NCI-H187 treated with DMSO at 0.1 percent for 48 hours (cell line): ENCODE data around the gene ATP5IF1.
A peak's percentile ranks its signal among the peaks of the same experiment; 100 is the strongest.

ENCODE experiments used
- DNase-seq: peaks from one replicate; lab custom pipeline; 2025; lab: John Stamatoyannopoulos, UW

ATP5IF1 gene

DNA sequence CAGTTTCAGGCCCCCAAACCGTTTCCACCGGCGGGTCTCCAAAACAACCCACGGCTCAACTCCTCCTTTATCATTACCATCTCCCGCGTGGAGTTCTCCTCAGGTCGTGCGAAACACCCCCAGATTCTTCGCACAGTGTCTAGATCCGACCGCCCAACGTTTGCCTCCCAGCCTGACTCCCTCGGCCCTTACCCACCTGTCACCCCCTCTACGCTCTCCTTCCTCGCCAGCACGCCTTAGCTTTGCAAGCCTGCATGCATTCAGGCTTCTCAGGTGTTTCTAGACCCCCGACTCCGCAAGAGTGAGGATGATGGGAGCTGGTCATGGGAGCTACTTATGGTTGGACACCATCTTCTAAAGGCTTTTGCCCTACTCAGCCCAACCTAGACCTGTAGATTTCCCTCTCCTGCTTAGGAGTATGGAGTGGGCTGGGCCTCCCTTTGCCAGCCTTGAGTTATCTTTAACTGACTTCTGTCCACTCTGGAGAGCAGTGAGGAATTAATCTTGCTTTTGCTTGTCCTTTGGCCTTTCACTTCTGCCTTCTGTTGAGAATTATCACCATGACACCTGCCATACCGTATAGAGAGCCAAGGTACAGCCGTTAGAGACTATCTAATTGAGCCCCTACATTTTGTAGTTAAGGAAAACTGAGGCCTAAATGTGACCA is 865 bp downstream of the ATP5IF1 start:
- no peak for DNase-seq

GRCh38 chr1:28239004-28239403 is 3.1 kb downstream of the ATP5IF1 start:
- no peak for DNase-seq

DNA sequence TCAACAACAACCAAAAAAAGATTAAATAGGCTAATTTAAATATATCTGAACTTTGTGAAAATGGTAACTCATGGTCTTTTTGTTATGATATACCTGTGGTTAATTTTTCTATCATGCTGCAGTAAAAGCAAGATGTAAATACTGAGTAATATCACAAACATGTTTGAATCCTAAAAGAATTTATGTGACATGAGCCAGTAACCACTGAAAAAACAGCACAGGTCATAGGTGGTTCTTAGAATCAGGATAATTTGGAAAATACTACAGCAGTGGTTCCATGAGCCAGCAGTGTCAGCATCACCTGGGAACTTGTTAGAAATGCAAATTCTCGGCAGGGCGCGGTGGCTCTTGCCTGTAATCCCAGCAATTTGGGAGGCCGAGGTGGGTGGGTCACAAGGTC is 4.1 kb downstream of the ATP5IF1 start:
- DNase-seq: no peak

DNA sequence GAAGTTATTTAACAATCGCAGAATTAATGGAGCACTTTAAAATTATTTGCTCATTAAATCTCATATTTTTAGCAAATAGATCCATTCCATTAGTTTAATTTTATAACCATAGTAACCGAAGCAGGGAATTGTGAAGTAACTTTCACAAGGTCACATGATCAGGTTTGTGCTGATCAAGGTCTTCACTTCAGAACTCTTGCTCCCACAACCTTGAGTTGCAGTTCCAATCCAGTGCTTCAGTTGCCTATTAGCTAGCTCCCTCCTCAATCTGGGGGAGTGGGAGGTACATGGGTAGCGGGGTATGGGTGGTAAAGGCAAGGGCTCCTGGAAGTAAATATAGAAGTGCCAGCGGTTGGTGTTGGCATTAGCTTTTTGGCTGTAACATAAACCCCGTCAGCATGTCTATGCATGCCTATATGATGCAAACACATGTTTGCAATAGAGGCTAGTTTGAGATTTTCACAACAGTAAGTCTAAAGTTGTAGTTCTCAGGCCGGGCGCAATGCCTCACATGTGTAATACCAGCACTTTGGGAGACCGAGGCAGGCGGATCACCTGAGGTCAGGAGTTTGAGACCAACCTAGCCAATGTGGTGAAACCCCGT is 5.8 kb downstream of the ATP5IF1 start:
- DNase-seq: no peak

- no peak for DNase-seq
Measured at GRCh38 chr1:28243685-28244311, 7.9 kb downstream of the ATP5IF1 start.

GRCh38 chr1:28244549-28245251 is 8.8 kb downstream of the ATP5IF1 start:
- no peak for DNase-seq

DNA sequence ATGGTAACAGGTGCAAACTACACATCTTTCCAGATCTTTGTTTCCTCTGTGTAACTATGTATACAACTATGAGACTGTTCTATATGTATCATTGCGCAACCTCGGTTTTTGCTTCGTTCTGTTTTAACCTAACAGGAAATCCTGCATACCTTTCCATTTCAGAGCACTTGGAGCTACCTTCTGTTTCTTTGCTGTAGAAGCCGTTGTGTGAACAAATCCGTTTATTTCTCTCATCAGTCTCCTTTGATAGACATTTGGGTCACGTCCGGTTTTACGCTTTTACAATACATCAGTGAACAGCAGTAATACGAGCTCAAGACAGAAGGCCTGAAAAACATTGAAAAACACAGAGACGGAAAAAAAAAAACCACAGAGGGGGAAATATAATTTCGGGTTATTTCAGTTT is 10.5 kb downstream of the ATP5IF1 start:
- no peak for DNase-seq

DNA sequence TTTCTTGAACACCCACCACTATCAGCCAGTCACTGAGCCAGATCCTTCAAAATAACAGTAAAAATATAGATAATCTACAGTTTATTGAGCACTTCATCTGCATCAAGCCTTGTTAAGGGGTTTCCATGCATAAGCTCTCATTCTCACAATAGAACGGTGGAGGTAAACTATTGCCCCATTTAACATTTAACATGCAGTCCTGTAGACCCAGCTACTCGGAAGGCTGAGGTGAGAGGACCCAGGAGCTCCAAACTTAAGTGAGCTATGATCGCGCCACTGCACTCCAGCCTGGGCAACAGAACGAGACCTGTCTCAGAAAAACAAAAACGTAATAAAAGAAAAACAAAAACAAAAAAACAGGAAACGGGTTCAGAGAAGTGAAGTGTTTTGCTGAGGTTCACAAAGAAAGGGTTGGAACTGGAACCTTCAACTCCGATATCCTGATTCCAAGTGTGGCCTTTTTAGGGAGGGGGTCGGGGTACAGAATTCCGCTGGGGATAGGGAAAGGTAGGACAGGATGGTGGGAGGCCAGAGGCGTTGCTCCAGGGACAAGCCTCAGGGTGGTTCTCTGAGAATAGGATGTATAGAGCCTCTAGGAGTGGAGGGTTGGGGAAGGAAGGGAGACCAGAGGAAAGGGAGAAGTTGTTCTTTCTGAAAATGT is 11.8 kb downstream of the ATP5IF1 start:
- DNase-seq: no peak

GRCh38 chr1:28248273-28249012 is 12.5 kb downstream of the ATP5IF1 start:
- DNase-seq: no peak

- DNase-seq: no peak
Measured at GRCh38 chr1:28249013-28249865, 13.3 kb downstream of the ATP5IF1 start.

DNA sequence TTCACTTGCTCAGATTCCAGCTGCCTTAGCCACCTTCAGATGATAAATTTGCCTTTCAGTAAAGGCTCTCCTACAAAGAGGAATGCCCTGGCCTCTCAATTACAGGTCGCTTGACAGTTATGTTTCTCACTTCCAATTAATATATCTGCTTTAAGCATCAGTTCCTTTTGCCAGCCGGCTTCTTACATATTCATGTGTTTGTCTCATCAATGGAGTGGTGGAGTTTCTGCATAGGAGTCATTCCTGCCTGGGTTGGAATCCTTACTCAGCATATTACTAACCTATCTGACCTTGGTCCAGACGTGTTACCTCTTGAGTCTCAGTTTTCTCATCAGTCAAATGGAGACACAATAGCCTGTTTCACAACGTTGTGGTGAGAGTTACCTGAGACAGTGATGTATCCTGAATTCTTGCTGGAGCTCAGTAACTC is 14.0 kb downstream of the ATP5IF1 start:
- DNase-seq: no peak

DNA sequence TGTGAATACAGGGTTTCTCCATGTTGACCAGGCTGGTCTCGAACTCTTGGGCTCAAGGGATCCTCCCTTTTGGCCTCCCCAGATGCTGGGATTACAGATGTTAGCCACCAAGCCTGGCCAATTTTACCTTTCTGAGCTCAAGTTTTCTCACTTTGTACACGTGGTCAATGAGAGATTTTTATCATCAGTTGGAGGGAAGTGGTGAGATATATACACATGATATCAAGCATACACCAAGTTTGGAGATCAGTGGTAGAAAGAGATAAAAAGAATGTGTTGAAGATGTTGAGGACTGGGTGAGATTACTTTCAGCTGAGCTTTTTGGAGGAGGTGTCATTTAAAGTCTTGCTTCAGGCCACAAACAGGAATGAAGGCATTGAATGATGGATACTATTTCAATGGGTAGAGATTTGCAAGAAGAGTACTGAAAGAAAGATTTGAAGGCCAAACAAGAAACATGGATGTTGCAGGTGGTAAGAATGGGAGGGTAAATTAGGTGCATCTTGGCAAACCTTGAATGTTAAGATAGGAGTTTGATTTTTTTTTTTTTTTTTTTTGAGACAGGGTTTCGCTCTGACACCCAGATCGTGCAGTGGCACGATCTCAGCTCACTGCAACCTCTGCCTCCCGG is 20.4 kb downstream of the ATP5IF1 start:
- no peak for DNase-seq

DNA sequence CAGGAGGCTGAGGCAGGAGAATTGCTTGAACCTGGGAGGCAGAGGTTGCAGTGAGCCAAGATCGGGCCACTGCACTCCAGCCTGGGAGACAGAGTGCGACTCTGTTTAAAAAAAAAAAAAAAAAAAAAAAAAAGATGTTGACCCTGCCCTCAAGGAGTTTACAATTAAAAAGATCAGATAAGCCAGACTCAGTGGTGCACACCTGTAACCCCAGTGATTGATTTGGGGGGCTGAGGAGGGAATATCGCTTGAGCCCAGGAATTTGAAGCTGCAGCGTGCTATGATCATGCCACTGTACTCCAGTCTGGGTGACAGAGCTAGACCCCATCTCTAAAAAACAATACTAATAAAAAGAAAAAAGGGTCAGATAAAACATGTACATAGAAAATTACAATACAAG is 21.8 kb downstream of the ATP5IF1 start:
- DNase-seq: no peak

- no peak for DNase-seq
Measured at GRCh38 chr1:28258628-28259251, 22.8 kb downstream of the ATP5IF1 start.

GRCh38 chr1:28259252-28259933 is 23.5 kb downstream of the ATP5IF1 start, which contains the start of gene SESN2:
Gene SESN2, plus strand, starts transcription at chr1:28259518. Its CDS starts 330 bp downstream, at chr1:28259848.
- DNase-seq: peak; percentile 45

DNA sequence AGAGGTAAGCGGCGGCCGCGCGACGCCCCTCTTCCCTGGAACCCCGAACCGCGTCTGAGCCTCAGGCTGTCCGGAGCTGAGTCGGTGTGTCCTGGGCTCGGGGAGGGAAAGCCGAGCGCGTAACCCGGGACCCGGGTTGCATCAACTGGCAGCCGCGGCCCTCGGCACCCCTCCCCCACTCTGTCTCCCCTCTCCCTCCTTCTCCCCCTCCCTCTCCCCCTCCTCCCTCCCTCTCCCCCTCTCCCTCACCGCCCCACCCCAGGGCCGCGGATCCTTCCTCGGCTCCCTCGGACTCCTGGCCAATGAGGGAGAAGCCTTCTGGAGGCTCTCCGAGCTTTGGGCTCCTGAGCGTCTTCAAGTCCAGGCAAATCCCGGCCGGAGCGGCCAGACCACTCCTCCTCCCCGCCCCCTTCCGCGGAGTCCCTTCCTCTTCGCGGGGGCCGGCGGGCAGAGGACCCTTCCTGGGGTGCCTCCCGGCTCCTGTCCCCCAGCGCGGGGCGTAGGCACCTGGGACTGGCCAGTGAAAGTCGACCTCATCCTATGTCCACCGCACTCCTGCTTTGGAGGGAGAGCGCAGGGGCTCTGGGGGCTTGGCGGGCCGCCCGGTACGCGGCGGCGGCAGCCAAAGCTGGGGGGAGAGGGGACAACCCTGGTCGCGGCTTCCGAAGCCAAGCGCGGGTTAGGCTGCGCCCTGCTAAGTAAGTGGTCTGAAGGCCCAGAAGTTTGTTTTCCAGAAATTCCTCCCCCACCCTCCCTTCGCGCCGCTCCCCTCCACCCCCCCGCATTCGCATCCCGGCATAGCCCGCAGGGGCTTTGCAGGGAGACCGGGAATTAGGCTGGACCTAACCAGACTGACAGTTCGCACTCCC is 24.2 kb downstream of the ATP5IF1 start:
- DNase-seq: no peak

GRCh38 chr1:28260803-28261174 is 24.9 kb downstream of the ATP5IF1 start:
- no peak for DNase-seq

DNA sequence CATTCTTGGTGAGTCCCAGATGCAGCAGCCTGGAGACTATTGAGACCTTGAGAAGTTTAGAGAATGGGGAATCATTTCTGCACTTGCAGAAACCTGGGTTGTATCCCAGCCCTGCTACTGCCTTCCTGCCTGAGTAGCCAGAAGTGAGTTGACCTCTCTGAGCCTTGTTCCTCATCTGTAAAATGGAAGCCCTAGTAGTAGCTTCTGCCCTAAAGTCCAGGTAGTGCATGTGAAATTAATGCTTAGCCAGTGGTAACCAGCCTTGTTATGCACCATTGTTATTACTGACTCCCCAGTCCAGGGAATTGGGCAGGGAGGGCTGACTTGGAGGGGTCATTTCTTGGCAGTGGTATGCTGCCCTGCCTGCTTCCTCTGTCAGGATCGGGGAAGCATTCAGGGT is 29.0 kb downstream of the ATP5IF1 start:
- DNase-seq: no peak
